ENCODE results near the gene FAM193A.
"Not testable (repeated sequence)": the region's sequence is repeated elsewhere in the genome, so short reads cannot be mapped to it uniquely, and the experiment has no call there.

FAM193A gene

GRCh38 chr4:2516635-2517034 lies 19.8 kb upstream of the FAM193A start:
- no peak for DNase-seq

GRCh38 chr4:2526559-2526958 lies 9.9 kb upstream of the FAM193A start:
- DNase-seq, result no peak

GRCh38 chr4:2534904-2535375 lies 1.5 kb upstream of the FAM193A start:
- no peak for DNase-seq

GRCh38 chr4:2535376-2536192 lies 863 bp upstream of the FAM193A start:
- DNase-seq, result no peak

GRCh38 chr4:2537011-2537830 lies 774 bp downstream of the FAM193A start:
- no peak for DNase-seq

GRCh38 chr4:2543580-2544191 lies 7.2 kb downstream of the FAM193A start:
- DNase-seq, result not testable (repeated sequence)

- no peak for DNase-seq
Observed at GRCh38 chr4:2545321-2546013, 9.0 kb downstream of the FAM193A start.

- no peak for DNase-seq
Observed at GRCh38 chr4:2546286-2546823, 9.9 kb downstream of the FAM193A start.

GRCh38 chr4:2546961-2547691 lies 10.7 kb downstream of the FAM193A start:
- DNase-seq, result not testable (repeated sequence)

GRCh38 chr4:2551118-2551517 lies 14.7 kb downstream of the FAM193A start:
- no peak for DNase-seq

GRCh38 chr4:2552806-2553205 lies 16.4 kb downstream of the FAM193A start:
- no peak for DNase-seq

- no peak for DNase-seq
Observed at GRCh38 chr4:2558301-2558700, 21.9 kb downstream of the FAM193A start.

GRCh38 chr4:2560167-2560566 lies 23.7 kb downstream of the FAM193A start:
- DNase-seq, result no peak

- no peak for DNase-seq
Observed at GRCh38 chr4:2565533-2565932, 29.1 kb downstream of the FAM193A start.

- DNase-seq, result no peak
Observed at GRCh38 chr4:2570036-2570435, 33.6 kb downstream of the FAM193A start.

GRCh38 chr4:2570551-2571222 lies 34.2 kb downstream of the FAM193A start:
- DNase-seq, result no peak

GRCh38 chr4:2572076-2572475 lies 35.6 kb downstream of the FAM193A start:
- no peak for DNase-seq

- no peak for DNase-seq
Observed at GRCh38 chr4:2572866-2573265, 36.4 kb downstream of the FAM193A start.

- no peak for DNase-seq
Observed at GRCh38 chr4:2574009-2574408, 37.6 kb downstream of the FAM193A start.

GRCh38 chr4:2574863-2575262 lies 38.4 kb downstream of the FAM193A start:
- no peak for DNase-seq

GRCh38 chr4:2576290-2576689 lies 39.8 kb downstream of the FAM193A start:
- DNase-seq, result no peak
